RWPE2 (cell line): ENCODE results near the gene STX8.

Experiments used
- ATAC-seq: fragments of 200-7000 bp; cut with Tn5 transposase; 3 replicates; pipeline ENCODE4 v1.9.1; 2021; ENCODE audit warnings: low read depth
- DNase-seq: peaks from one replicate; pipeline ENCODE4 v3.0.0-alpha.2; 2020; ENCODE audit warnings: low spot score
- H3K27ac ChIP-seq: fragments of 450-650 bp; 2 replicates; pipeline ENCODE4 v1.5.1; 2017; ENCODE audit warnings: mild to moderate bottlenecking; ENCODE audit not compliant: poor library complexity, severe bottlenecking
- H3K27me3 ChIP-seq: fragments of 250-450 bp; sonication (Bioruptor Pico); 2 replicates; pipeline ENCODE4 v1.5.1; 2021; ENCODE audit warnings: mild to moderate bottlenecking, moderate library complexity; ENCODE audit not compliant: insufficient read depth, poor library complexity, severe bottlenecking
- H3K36me3 ChIP-seq: fragments of 250-450 bp; sonication (Bioruptor Pico); 2 replicates; pipeline ENCODE4 v1.5.1; 2020; ENCODE audit warnings: low read depth, mild to moderate bottlenecking, moderate library complexity
- H3K4me1 ChIP-seq: fragments of 250-450 bp; sonication (Bioruptor Pico); 2 replicates; pipeline ENCODE4 v1.5.1; 2021; ENCODE audit warnings: mild to moderate bottlenecking, moderate library complexity; ENCODE audit not compliant: insufficient read depth, poor library complexity, severe bottlenecking
- H3K4me3 ChIP-seq: fragments of 250-450 bp; sonication (Bioruptor Pico); 2 replicates; pipeline ENCODE4 v1.5.1; 2021; ENCODE audit warnings: mild to moderate bottlenecking, moderate library complexity; ENCODE audit not compliant: severe bottlenecking
- H3K9me3 ChIP-seq: fragments of 250-450 bp; sonication (Bioruptor Pico); 2 replicates; pipeline ENCODE4 v1.5.1; 2021; ENCODE audit warnings: mild to moderate bottlenecking, moderate library complexity; ENCODE audit not compliant: severe bottlenecking
- CTCF ChIP-seq: fragments of 450-650 bp; IDR thresholded peaks from one replicate; pipeline ENCODE4 v1.5.1; 2017; ENCODE audit warnings: mild to moderate bottlenecking, moderate library complexity; ENCODE audit not compliant: poor library complexity, severe bottlenecking

Gene STX8

GRCh38 chr17:9475101-9475658 is 100.4 kb downstream of the STX8 start:
- Histone ChIP-seq H3K4me1 (no peaks in the 10 kb centered on the region), H3K27ac (no peak overlapping the region), H3K36me3 (no peaks in the 10 kb centered on the region), H3K9me3 (no peaks in the 10 kb centered on the region), H3K4me3 (no peak overlapping the region), H3K27me3 (no peaks in the 10 kb centered on the region)
- DNase-seq = no peak
- no peak for TF ChIP-seq CTCF
- ATAC-seq = no peak

DNA sequence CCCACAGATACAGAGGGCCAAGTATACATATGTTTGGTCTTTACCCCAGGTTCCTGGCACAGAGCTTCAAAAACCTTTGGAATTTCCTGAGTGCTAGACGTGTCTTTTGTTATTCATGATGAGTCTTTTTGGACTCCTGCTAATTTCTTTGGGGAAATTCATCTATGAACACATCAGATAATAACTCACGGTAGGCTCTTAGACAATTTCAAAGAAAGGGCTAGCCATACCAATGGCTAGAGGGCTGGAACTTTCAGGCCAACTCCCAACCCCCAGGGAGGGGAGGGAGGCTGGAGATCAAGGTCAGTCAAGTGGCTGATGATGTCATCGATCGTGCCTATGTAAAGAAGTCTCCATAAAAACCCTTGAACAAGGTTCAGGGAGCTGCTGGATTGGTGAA is 101.9 kb downstream of the STX8 start:
- H3K9me3 ChIP-seq = no peaks in the 10 kb centered on the region

DNA sequence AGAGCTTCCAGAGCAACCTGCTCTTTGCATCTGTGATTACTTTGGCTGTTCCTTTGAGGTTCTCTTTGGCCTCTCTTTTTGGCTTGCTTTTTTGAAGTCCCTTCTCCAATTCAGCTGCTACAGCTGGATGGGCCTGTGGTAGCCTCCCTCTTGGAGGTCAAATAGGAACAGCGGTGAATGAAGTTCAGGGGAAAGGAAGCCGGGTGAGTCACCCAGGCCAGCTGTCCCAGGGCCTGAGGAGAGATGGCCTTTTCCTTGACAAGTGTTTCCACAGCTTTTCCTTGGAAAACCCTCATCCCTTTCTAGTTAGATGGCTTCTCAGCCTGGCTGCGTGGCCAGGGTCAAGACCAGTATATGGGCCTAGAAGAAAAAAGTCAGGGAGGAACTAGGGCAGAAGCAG is 103.1 kb downstream of the STX8 start:
- no peak for TF ChIP-seq CTCF
- H3K27ac ChIP-seq = no peak overlapping the region
- no peak for ATAC-seq

More for the DNA sequence above, 101.9 kb downstream of the STX8 start:
- no peak for TF ChIP-seq CTCF
- DNase-seq (no peak), ATAC-seq (no peak; the same call in 2 of the 3 replicates)
- H3K4me3 ChIP-seq = no peak overlapping the region
- H3K27me3 ChIP-seq = no peaks in the 10 kb centered on the region
- H3K27ac ChIP-seq = peak overlapping the region; percentile 11
- H3K4me1 ChIP-seq = no peaks in the 10 kb centered on the region
- no peaks in the 10 kb centered on the region for H3K36me3 ChIP-seq

DNA sequence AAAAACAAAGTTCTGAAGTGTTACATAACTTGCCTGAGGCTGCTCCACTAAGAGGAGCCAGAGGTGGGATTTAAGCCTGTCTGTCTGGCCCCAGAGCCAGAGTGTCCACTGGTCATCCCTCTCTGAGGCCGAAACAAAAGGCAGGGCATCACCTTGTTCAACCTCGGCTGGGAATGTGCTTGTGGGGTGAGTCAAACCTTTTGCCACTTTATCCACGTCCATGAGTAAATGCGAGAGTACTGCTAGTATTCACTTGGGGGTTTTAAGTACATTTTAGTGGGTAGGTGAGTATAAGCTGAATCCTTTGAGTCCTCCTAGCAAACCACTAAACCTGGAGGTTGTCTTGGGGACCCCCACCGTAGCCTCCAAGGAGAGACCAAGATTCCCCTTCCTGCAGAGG is 103.5 kb downstream of the STX8 start:
- Histone ChIP-seq H3K4me3 (no peak overlapping the region), H3K4me1 (no peaks in the 10 kb centered on the region), H3K27me3 (no peaks in the 10 kb centered on the region), H3K27ac (no peak overlapping the region), H3K9me3 (no peaks in the 10 kb centered on the region), H3K36me3 (no peaks in the 10 kb centered on the region)
- DNase-seq (no peak), ATAC-seq (no peak)
- TF ChIP-seq CTCF = no peak

More for the DNA sequence above, 103.1 kb downstream of the STX8 start:
- DNase-seq = no peak
- H3K27me3 ChIP-seq = no peaks in the 10 kb centered on the region
- H3K36me3 ChIP-seq = no peaks in the 10 kb centered on the region
- H3K9me3 ChIP-seq = no peaks in the 10 kb centered on the region
- H3K4me3 ChIP-seq = no peak overlapping the region
- no peaks in the 10 kb centered on the region for H3K4me1 ChIP-seq

- ATAC-seq (no peak), DNase-seq (no peak)
- H3K4me1 ChIP-seq = no peaks in the 10 kb centered on the region
- H3K4me3 ChIP-seq = no peak overlapping the region
- no peaks in the 10 kb centered on the region for H3K27me3 ChIP-seq
- no peaks in the 10 kb centered on the region for H3K36me3 ChIP-seq
- no peak for TF ChIP-seq CTCF
- no peak overlapping the region for H3K27ac ChIP-seq
- no peaks in the 10 kb centered on the region for H3K9me3 ChIP-seq
These were observed 105.4 kb downstream of the STX8 start for GRCh38 chr17:9470171-9470570.
